Measurements from ENCODE around the gene TMEM39A.

TMEM39A gene

DNA sequence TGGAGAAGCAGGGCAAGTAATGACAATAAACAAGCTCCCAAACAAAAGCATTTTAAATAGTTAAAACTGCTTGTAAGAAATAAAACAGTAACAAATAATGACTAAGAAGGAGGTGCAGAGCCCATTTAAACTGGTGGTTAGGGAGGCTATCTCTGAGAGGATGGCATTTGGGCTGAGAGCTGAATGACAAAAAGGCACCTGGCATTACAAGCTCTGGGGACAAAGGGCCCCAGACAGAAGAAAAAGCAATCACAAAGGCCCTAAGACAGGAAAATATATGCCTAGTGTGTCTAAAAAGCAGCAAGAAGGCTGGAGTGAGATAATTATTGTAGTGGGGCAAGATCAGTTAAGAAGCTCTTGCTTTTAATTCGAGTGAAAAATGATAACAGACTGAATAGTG lies 9.6 kb downstream of the TMEM39A start:
- no peak for DNase-seq

DNA sequence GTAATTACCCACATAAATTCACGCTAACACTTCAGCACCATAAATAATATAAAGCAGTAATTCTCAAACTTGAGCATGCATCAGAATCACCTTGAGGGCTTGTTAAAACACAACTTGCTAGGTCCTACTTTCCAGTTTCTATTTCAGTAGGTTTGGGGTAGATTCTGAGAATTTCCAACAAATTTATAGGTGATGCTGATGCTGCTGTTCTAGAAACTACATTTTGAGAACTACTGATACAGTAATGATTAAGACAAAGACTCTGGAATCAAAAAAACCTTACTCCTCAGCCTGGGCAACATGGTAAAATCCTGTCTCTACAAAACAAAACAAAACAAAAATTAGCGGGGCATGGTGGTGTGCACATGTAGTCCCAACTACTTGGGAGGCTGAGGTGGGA lies 18.8 kb downstream of the TMEM39A start:
- DNase-seq, result no peak

DNA sequence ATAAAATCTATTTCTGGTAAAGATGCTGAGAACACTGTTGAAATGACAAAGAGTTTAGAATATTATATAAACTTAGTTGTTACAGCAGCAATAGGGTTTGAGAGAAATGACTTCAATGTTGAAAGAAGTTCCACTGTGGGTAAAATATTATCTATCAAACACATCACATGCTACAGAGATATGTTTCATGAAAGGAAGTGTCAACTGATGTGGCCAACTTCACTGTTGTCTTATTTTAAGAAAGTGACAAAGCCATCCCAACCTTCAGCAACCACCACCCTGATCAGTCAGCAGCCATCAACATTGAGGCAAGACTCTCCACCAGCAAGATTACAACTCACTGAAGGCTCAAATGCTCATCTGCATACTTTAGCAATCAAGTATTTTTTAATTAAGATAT lies 20.2 kb downstream of the TMEM39A start:
- no peak for DNase-seq

DNA sequence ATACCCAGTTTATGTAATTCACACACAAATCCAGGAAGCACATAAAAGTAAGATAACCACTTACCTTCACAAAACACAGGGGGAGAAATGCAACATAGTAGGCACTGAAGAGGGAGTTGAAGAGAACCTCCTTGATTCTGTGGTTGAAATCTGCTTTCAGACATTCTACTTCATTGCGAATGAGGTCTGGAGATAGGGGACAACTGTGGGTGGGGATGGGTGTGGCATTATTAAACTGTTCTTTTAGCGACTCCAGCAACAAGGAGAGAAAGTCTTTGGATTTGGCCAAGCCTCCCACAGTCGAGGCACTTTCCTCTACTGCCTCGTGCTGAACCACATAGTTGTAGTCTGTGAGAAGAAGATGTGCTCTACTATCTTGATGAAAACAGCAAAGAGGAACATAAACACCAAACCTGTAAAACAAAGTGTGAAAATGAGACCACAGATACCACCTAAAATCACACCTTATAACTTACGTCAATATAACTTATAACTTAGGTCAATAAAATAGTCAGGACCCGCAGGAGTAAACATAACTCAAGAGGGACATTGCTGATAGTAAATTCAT lies 25.6 kb downstream of the TMEM39A start:
- no peak for DNase-seq

DNA sequence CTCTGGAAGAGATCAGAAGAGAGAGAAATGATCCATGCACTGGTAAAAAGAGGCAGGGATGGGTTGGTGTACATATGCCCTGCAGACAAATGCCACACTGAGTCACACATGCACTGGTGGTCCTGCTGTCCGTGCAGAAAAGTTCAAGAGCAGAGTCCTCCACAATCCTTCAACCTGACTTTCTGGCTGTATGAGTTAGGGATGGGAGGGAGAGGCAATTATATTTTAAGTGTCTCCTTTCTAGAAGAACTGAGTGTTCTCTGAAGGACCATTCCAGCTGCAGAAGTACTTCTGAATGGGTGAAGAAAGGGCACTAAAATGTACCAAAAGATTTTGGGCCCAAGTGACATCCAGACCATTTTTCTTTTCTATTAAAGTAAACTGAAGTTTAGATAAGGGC lies 26.4 kb downstream of the TMEM39A start:
- no peak for DNase-seq

DNA sequence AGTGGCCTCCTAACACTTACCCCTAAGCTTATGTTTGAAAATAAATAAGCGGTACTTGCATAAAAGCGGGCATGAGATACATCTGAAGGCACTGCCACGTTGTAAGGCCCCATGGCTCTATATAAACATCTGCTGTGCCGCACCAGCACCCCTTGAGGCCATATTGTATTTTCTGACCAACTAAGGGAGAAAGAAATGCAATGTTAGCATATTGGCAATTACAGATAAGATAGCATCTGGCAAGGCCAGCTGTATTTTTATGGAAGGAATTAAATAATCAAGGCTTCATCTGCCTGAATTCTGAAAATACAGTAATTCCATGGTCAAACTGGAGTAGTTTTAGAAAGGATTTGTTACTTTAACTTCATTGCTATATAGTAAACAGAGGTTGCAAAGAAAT lies 28.7 kb downstream of the TMEM39A start:
- no peak for DNase-seq

DNA sequence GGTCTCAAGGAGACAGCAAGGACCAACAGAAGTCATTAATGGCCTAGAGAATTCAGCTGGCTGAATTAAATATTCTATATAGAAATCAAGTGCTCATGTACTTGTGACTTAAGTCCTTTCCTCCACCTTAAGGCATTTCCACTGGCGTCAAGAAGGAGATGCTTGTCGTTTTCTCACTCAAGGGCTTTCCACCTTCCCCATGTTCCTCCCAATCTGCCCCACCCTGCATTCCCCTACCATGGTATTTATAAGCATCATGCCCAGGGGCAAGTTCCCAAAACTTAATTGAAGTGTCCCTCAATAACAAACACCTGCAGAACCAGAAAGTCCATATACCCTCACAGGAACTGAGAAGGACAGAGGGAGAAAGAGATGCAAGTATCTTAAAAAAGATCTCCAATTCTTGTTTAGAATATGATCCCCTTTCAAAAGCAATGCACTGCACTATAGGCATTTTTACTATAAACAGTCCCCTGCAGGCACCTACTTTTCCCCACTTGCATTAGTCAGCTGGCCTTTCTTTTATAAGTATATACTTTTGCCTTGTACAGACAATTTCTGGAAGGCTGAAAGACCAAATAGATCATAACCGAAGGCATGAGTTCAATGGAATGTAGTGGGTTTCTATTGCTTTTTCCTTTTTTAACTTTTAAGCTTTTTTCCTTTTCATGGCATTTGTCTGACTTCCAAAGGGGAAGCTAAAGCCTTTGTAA lies 29.6 kb downstream of the TMEM39A start:
- DNase-seq, result no peak

DNA sequence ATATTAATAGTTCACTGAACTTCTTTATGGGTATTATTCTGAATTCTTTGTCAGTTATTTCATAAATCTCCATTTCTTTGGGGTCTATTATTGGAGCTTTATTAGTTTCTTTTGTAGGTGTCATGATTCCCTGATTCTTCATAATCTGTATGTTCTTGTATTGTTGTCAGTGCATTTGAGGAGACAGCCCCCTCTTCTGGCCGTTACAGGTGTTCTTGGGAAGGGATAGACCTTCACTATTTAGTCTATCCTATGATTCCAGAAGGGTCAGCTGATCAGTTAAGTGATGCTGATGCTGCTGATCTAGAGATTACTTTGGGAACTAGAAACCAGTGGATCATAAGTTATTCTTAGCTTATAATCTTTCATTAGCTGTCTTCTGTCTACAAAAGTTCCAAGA lies 34.9 kb downstream of the TMEM39A start:
- DNase-seq, result no peak

DNA sequence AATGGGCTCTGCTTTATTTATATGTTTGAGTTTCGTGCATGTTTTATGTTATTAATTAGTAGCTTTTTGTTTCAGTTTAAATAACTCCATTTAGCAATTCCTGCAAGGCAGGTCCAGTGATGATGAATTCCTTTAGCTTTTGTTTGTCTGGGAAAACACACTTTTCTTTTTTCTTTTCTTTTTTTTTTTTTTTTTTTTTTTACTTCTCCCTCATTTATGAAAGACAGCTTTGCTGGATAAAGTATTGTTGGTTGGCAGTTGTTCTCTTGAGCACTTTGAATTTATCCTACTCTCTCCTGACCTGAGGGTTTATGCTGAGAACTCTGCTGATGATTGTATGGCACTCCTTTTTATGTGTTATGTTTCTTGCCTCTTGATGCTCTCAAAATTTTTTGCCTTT lies 35.7 kb downstream of the TMEM39A start:
- no peak for DNase-seq

DNA sequence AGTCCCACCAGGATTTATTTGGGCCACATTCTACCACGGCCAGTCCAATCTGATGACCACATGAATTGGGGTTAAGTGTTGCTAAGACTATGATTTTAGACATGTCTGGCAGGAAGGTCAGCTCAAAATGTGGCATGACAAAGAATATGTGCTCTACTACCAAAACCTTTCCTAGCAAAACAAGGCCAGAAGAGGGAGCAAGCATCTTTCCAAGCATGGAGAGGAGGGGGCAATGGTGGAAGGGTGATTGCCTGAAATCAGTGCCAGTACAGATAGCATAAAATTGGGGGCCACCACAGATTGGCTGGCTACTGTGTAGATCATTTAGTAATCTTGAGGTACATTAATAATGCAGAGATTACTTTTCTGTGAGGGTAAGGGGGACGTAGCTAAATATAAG lies 43.2 kb downstream of the TMEM39A start:
- DNase-seq, result no peak

DNA sequence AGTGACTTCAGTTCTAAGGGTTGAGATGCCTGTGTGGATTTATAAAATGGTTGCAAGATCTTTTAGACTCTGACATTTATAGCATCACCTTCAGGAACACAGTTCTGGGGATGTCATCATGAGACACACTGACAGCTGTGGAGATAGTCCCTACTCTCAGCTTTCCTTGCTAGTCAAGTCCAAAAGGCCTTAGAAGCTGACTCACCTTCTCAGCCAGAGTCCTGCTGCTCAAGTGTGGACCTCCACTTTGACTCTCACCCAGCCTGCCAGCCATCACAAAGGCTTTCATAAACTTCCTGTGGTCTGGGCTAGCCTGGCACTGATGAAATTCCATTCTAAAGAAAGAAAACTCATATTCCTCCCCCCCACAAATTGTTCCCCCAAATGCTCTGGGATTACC lies 44.8 kb downstream of the TMEM39A start:
- no peak for DNase-seq

DNA sequence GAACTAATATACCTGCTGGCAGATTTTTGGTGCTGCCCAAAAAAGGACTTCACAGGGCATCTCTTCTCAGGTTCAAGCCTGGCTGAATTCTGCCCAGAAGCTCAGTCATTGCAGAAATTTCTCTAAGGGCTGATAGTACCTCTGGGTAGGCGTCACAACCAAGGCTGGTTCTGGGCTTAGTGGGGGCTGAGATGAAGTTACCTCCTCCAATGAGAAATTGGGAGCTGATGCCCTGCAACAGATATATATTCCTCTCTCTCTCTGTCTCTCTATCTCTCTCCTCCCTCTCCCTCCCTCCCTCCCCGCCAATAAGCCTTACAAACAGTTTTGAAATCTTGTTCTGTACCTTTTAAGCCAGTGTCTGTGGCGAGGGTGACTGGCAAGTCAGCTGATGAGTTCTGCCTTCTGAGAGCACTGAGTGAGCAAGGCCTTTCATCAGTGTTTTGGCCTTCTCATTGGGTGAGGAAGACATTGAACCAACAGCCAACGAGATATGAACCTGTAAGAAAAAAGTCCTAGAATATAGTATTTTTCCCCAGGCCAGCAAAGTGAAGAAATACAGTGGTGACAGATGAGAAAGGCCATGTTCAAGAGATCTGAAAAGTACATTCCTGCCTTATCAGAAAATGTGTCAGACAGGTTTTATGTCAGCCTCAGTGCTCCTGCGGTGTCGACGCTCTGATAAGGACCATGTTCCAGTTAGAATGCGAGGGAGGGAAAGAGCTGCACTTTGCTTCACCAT lies 45.5 kb downstream of the TMEM39A start:
- DNase-seq, result no peak

DNA sequence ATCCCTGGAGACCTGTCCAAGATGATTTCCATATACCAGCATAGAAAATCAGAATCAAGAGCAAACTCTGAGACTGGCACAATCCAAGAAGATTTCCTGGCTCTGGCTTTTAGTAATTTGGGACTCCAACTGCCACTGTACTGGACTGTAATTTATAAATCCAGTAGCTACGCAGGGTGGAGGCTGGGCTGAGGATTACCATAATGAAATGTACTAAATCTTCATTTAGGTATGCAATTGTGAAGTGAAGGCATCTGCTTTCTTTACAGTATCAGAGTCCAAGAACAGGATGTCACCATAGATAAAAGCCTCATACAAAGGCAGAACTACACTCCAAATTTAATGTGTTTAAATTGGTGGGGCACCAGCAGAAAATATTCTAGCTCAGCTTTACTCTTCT lies 46.5 kb downstream of the TMEM39A start:
- DNase-seq, result no peak

DNA sequence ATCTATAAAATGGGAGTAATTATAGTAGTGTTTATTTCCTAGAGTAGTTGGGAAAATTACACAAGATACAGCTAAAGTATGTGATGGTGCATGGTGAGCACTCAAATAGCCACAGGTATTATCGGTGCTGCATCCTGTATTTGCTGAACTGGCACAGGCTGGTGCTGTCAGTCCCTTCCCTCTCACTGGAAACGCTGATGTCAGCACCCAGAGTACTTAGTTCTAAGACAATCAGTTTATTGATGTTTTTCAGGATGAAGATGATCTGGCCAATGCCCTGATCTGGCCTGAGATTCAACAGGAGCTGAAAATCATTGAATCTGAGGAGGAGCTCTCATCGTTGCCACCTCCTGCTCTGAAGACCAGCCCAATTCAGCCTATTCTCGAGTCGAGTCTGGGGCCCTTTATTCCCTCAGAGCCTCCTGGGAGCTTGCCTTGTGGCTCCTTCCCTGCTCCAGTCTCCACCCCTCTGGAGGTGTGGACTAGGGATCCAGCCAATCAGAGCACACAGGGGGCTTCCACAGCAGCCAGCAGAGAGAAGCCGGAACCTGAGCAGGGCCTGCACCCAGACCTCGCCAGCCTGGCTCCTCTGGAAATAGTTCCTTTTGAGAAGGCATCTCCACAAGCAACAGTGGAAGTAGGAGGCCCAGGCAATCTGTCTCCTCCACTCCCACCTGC lies 49.7 kb downstream of the TMEM39A start:
- no peak for DNase-seq

DNA sequence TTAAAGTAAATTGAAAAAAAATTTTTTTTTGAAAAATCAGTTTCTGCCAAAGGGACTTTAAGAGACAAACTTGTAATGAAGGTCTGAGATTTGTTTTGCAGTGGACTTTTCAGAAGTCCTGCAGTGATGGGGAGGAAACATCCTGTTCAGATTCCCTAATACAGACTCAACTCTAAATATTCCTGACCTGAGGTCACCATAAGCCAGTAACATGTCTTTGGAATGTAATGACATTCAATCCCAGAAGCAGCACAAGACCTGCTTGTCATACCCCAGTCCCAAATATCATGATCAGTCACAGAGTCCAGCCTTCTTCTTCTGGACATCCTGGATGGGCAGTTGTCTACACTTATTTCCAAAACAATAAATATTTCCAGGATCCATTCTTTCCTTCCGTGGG lies 53.6 kb downstream of the TMEM39A start:
- no peak for DNase-seq

DNA sequence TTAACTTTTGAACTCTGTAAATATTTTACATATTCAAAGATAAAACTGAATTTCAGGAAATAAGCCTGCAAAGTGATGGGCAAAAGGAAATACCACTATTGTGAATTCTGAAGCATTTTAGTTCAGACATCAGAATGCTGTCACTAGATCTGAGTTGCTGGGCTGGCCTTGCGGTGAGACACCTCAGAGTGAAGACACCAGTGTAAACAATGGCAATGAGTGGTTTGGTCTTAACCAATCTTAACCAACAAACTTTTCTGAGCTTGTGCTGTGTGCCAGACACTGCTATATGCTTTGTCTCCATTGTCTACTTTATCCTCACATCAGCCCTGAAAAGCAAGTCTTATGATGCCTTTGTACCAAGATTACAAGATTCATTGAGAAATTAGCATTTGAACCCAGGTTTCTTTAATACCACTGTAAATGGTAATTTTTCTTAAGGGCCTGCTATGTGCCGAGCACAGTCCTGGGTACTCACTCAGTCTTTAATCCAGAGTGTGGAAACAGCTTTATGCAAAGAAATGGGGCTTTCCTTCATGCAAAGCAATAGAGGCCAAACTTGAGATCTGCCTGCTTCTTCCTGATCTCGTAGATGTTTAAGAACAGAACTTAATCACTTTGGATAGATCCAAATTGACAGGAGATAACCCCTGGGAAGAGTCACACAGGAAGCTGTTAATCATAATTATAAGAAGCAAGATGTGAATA lies 55.0 kb downstream of the TMEM39A start:
- DNase-seq, result no peak

DNA sequence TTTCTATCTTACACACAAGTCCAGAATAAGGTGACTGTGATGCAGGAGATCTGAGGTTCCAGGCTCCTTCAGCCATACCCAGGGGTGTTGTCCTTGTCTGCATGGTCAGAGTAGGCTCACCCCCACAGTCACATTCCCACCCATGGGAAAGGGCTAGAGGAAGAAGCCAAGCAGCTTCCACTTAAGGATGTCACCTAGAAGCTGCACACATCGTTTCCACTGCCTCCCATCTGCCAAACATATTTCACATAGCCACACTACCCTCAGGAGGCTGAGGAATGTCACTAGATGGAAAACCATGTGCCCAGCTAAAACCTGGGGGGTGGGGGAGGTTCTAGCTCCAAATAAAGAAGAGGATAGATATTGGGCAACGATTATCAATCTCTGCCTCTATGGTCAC lies 58.1 kb downstream of the TMEM39A start:
- DNase-seq, result no peak

DNA sequence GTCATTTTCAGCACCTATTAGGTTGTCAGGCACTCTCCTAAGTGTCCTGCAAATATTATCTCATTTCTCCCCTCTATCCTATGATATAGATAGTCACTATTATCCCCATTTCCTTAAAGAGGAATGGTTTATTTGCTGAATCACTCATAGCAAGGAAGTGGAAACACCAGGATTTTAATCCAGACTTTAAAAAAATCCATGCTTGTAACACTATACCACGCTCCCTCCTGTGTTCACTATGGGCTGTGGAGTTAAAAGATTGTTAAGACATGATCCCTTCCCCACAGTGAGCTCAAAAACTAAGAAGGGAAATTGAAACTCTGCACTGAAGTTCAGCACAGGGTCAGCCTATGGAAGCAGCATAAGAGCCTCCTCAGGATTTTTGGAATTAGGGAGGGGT lies 60.2 kb downstream of the TMEM39A start:
- no peak for DNase-seq

DNA sequence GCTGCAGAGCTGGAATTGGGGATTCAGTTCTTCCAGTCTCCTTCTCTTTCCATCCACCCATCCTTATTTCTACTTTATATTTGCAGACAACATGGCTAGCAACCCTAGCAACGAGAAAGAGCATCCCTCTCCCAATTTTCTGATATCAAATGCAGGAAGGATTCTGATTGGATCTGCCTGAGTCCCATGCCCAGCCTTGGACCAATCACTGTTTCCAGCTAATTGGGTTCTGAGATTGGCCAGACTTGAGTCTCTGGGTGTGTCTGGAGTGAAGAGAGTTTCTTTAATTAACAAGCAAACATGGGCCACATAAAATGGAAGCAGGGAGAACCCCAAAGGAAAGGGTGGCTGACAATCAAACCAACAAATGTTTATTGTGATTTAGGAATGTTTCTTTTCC lies 60.6 kb downstream of the TMEM39A start:
- no peak for DNase-seq

DNA sequence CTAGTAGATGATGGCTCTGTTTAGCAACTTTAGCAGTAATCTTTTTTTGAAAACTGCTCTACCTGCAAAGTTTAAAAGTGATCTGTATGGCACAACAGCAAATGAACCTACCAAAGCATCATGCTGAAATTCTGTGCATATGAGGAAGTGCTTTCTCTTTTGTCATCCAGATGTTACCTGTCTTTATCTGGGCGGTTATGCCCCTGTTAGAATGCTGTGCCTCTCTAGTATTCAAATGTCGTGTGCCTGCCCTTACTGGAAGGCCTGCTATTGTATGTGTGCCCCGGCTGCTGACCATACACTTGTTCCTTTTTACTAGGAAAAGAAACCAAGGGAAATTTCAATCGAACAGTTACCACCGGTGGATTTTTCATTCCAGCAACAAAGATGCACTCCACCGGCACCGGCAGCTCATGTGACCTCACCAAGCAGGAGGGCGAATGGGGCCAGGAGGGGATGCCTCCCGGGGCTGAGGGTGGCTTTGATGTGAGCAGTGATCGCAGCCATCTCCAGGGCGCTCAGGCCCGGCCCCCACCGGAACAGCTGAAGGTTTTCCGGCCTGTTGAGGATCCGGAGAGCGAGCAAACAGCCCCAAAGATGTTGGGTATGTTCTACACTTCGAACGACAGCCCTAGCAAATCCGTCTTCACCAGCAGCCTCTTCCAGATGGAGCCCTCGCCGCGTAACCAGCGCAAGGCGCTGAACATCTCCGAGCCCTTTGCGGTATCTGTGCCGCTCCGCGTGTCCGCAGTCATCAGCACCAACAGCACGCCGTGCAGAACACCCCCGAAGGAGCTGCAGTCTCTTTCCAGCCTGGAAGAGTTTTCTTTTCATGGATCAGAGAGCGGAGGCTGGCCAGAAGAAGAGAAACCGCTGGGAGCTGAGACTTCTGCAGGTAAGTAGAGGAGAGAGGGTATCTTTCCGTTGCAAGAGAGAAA lies 61.6 kb downstream of the TMEM39A start:
- no peak for DNase-seq

DNA sequence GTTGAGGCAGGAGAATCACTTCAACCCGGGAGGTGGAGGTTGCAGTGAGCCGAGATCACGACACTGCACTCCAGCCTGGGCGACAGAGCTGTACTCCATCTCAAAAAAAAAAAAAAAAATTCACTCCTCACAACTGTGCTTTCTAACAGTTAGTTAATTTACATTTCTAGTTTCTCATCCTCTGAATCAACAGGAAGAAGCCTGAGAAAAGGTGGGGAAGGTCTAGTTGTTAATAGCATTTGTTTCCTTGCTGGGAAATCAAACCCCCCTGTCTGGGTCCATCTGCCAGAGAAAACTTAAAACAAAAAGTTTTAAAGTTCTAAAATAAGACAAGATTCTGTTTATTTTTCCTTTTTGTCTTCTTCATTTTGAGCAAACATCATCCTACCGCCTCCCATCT lies 62.3 kb downstream of the TMEM39A start:
- DNase-seq, result no peak

DNA sequence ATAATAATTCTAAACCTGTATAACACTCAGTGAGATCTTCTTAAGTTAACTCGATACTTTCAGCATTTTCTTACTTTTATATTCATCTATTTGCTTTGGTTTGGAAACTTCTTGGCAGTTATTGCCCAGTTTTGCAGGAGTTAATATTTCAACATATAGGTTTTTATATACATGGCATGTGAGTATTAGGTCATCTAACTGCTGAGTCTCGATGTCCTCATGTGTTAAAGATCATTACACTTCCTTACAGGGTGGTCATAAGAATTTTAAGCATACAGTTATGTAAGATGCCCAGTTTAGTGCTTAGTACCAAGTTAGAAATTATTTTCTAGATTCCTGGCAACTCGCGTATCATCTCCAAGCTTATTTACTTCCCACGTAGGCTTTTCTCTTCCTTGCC lies 62.9 kb downstream of the TMEM39A start:
- DNase-seq, result no peak
